Smooth muscle cell (in vitro differentiated cells): ENCODE results near the gene ATP6V1G2. TPM values are rescaled to one million over a fixed set of nuclear protein-coding genes. Genes with fewer than 3 reads are reported as not detected.

Source experiments
- DNase-seq: peaks from one replicate; lab custom pipeline; 2025; ENCODE audit not compliant: unreplicated experiment; lab: John Stamatoyannopoulos, UW
- H2AFZ ChIP-seq: fragments of 200-600 bp; sonication (generic); 2 replicates; pipeline ENCODE4 v1.6.0; 2016; ENCODE audit warnings: antibody characterized with exemption, low read depth, mild to moderate bottlenecking
- H3F3A ChIP-seq: fragments of 200-600 bp; sonication (generic); 2 replicates; pipeline ENCODE4 v1.6.0; 2017; ENCODE audit warnings: antibody characterized with exemption, low read depth
- H3K27ac ChIP-seq: fragments of 200-600 bp; sonication (generic); 2 replicates; pipeline ENCODE4 v1.5.1; 2016; ENCODE audit warnings: low read depth, mild to moderate bottlenecking
- H3K27me3 ChIP-seq: fragments of 200-600 bp; sonication (generic); 2 replicates; pipeline ENCODE4 v1.6.1; 2016; ENCODE audit warnings: low read depth, mild to moderate bottlenecking
- H3K36me3 ChIP-seq: fragments of 200-600 bp; sonication (generic); 2 replicates; pipeline ENCODE4 v1.5.1; 2016; ENCODE audit warnings: low read depth
- H3K4me1 ChIP-seq: fragments of 200-600 bp; sonication (generic); 2 replicates; pipeline ENCODE4 v1.5.1; 2016; ENCODE audit warnings: low read depth
- H3K4me2 ChIP-seq: fragments of 200-600 bp; sonication (generic); 2 replicates; pipeline ENCODE4 v1.6.0; 2016; ENCODE audit warnings: mild to moderate bottlenecking
- H3K4me3 ChIP-seq: fragments of 200-600 bp; sonication (generic); 2 replicates; pipeline ENCODE4 v1.5.1; 2016; ENCODE audit warnings: mild to moderate bottlenecking
- H3K79me2 ChIP-seq: fragments of 200-600 bp; sonication (generic); 2 replicates; pipeline ENCODE4 v1.6.0; 2016; ENCODE audit warnings: low read depth, mild to moderate bottlenecking
- H3K9ac ChIP-seq: fragments of 200-600 bp; sonication (generic); 2 replicates; pipeline ENCODE4 v1.6.0; 2016; ENCODE audit warnings: low read depth
- H3K9me3 ChIP-seq: fragments of 200-600 bp; sonication (generic); replicated peaks from 2 replicates; pipeline ENCODE4 v1.5.1; 2016; ENCODE audit warnings: low read depth
- H4K20me1 ChIP-seq: fragments of 200-600 bp; sonication (generic); 2 replicates; pipeline ENCODE4 v1.6.0; 2016; ENCODE audit warnings: low read depth
- CTCF ChIP-seq: fragments of 200-600 bp; sonication (generic); IDR thresholded peaks from 2 replicates; pipeline ENCODE4 v1.5.1; 2017; ENCODE audit warnings: borderline replicate concordance, mild to moderate bottlenecking, antibody characterized with exemption; ENCODE audit not compliant: insufficient read depth, poor library complexity, severe bottlenecking
- WGBS: methylation state at CpG from one replicate; pipeline ENCODE4 v1.1.7; 2016; ENCODE audit warnings: low lambda C conversion rate; 5-methylcytosine and 5-hydroxymethylcytosine counted together
- polyA plus RNA-seq: library from polyadenylated mRNA; unstranded; fragments of >200 nt; fragmentation: Nextera tagmentation; extraction: Ambion mirVana; gene quantifications from 2 replicates; pipeline ENCODE4 v1.2.1, GENCODE V29; 2016
- total RNA-seq: library from RNA; depleted of rRNA; stranded (reverse); fragments of >200 nt; gene quantifications from 2 replicates; pipeline ENCODE4 v1.2.3, GENCODE V29; 2014

The ATP6V1G2 gene
- total and polyA plus RNA-seq, 2 experiments from 2014 or later = 1.0 to 2.4 TPM

DNA sequence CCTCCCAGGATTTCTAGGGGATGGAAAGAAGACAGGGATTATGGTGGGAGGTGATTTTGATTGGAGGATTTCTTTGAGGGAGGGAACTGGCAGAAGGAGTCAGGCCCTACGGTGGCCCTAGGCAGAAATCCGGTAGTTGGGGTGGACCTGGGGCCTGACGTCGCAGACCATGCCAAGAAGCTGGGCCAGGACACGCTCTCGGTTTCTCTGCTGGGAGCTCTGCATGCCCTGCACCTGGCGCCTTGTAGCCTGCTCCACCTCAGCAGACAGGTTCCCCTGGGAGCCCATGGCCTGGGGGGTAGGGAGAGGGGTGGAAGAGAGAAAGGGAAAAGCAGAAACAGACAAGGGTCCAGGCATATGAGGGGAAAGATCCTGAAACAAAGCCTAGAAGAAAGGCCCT is 1.1 kb downstream of the ATP6V1G2 start:
- no peaks in the 10 kb centered on the region for H3K36me3 ChIP-seq
- H2AFZ ChIP-seq = no peak overlapping the region
- H3K4me1 ChIP-seq = peaks cover 16% of the 10 kb centered on the region
- H3F3A ChIP-seq = peaks cover 14% of the 10 kb centered on the region
- no peak overlapping the region for H3K9ac ChIP-seq
- no peaks in the 10 kb centered on the region for H3K9me3 ChIP-seq
- H3K27ac ChIP-seq = no peak overlapping the region
- DNase-seq = no peak
- no peak overlapping the region for H3K4me3 ChIP-seq
- TF ChIP-seq CTCF = no peak
- peaks cover 12% of the 10 kb centered on the region for H4K20me1 ChIP-seq
- no peak overlapping the region for H3K4me2 ChIP-seq
- H3K79me2 ChIP-seq = peaks cover 37% of the 10 kb centered on the region
- WGBS = 82% methylated on average over 7 of the region's 7 CpGs
- no peaks in the 10 kb centered on the region for H3K27me3 ChIP-seq

GRCh38 chr6:31544676-31545075 is 1.7 kb downstream of the ATP6V1G2 start:
- H3K9me3 ChIP-seq = no peaks in the 10 kb centered on the region
- no peak overlapping the region for H3K4me3 ChIP-seq
- 91% methylated on average over 2 of the region's 2 CpGs for WGBS
- no peak overlapping the region for H3K4me2 ChIP-seq
- H3K36me3 ChIP-seq = no peaks in the 10 kb centered on the region
- no peak for DNase-seq
- H3F3A ChIP-seq = peaks cover 14% of the 10 kb centered on the region
- peaks cover 18% of the 10 kb centered on the region for H4K20me1 ChIP-seq
- H3K27me3 ChIP-seq = no peaks in the 10 kb centered on the region
- H3K79me2 ChIP-seq = peaks cover 44% of the 10 kb centered on the region
- H3K27ac ChIP-seq = no peak overlapping the region
- no peak overlapping the region for H2AFZ ChIP-seq
- no peak for TF ChIP-seq CTCF
- H3K4me1 ChIP-seq = peaks cover 22% of the 10 kb centered on the region
- no peak overlapping the region for H3K9ac ChIP-seq

DNA sequence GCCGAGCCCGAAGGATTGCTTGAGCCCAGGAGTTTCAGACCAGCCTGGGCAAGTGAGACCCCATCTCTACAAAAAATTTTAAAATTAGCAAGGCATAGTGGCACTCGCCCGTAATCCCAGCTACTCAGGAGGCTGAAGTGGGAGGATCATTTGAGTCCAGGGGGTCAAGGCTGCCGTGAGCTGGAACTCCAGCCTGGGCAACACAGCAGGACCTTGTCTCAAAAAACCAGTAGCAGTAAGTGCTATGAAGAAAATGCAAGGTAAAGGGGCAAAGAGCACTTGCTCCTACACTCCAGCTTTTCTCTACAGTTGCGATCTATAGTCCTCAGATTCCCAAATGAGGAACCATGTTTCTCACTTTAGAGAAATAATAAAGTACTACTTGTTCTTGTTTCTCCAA is 2.8 kb downstream of the ATP6V1G2 start:
- Histone ChIP-seq H3F3A (peaks cover 21% of the 10 kb centered on the region), H3K36me3 (no peaks in the 10 kb centered on the region), H2AFZ (no peak overlapping the region), H3K4me3 (no peak overlapping the region), H3K4me2 (no peak overlapping the region), H4K20me1 (peaks cover 28% of the 10 kb centered on the region), H3K9me3 (no peaks in the 10 kb centered on the region), H3K9ac (no peak overlapping the region), H3K27ac (no peak overlapping the region), H3K4me1 (peaks cover 30% of the 10 kb centered on the region), H3K27me3 (no peaks in the 10 kb centered on the region), H3K79me2 (peaks cover 50% of the 10 kb centered on the region)
- DNase-seq = no peak
- TF ChIP-seq CTCF = no peak
- 93% methylated on average over 6 of the region's 6 CpGs for WGBS
